Dermis blood vessel endothelial cell (primary cell): ENCODE measurements around the gene MPND. TPM values are rescaled to one million over a fixed set of nuclear protein-coding genes. Genes with fewer than 3 reads are reported as not detected.

Experiments
- DNase-seq: peaks from one replicate; pipeline ENCODE4 v3.0.0; 2010
- total RNA-seq: library from RNA; depleted of rRNA; stranded (reverse); fragments of >200 nt; gene quantifications from 2 replicates; pipeline ENCODE4 v1.2.3, GENCODE V29; 2014

MPND gene
- total RNA-seq, 1 donor from 2014 or later: 6.5 TPM

- DNase-seq: no peak
Measured at GRCh38 chr19:4403005-4403761, 59.8 kb downstream of the MPND start.

GRCh38 chr19:4405977-4406376, 62.6 kb downstream of the MPND start:
- DNase-seq: no peak

GRCh38 chr19:4406626-4407025, 63.3 kb downstream of the MPND start:
- no peak for DNase-seq

- no peak for DNase-seq
Measured at GRCh38 chr19:4409123-4409933, 66.0 kb downstream of the MPND start.

Other genes with a start within 250 kb of the MPND start
- gene MAP2K2, start 219.4 kb upstream of the MPND start, total RNA-seq: 152 and 183 TPM in 2 replicates
- gene CREB3L3, start 189.9 kb upstream of the MPND start, total RNA-seq: not detected in 2 replicates
- 14.0 and 23.1 TPM in 2 replicates for gene SIRT6, start 161.0 kb upstream of the MPND start, total RNA-seq
- 0.42 and 0.68 TPM in 2 replicates for gene ANKRD24, start 160.9 kb upstream of the MPND start, total RNA-seq
- 0.47 and 3.1 TPM in 2 replicates for gene EBI3, start 114.0 kb upstream of the MPND start, total RNA-seq
- gene YJU2, start 96.5 kb upstream of the MPND start, total RNA-seq: 23.7 and 24.4 TPM in 2 replicates
- not detected in 2 replicates for gene SHD, start 64.3 kb upstream of the MPND start, total RNA-seq
- gene TMIGD2, start 41.2 kb upstream of the MPND start, total RNA-seq: not detected in 2 replicates
- gene FSD1, start 39.0 kb upstream of the MPND start, total RNA-seq: 7.0 and 11.0 TPM in 2 replicates
- gene STAP2, start 4.7 kb upstream of the MPND start, total RNA-seq: 28.1 and 36.6 TPM in 2 replicates
- 38.6 and 102 TPM in 2 replicates for gene SH3GL1, start 57.0 kb downstream of the MPND start, total RNA-seq
- gene CHAF1A, start 59.1 kb downstream of the MPND start, total RNA-seq: 8.7 and 19.5 TPM in 2 replicates
- gene UBXN6, start 114.2 kb downstream of the MPND start, total RNA-seq: 80.7 and 96.5 TPM in 2 replicates
- 49.7 and 65.1 TPM in 2 replicates for gene HDGFL2, start 128.7 kb downstream of the MPND start, total RNA-seq
- gene PLIN4, start 174.9 kb downstream of the MPND start, total RNA-seq: 1.1 and 1.5 TPM in 2 replicates
- gene PLIN5, start 191.7 kb downstream of the MPND start, total RNA-seq: 4.7 and 11.7 TPM in 2 replicates
- 1.2 and 1.6 TPM in 2 replicates for gene LRG1, start 196.5 kb downstream of the MPND start, total RNA-seq
- 143 and 209 TPM in 2 replicates for gene SEMA6B, start 216.1 kb downstream of the MPND start, total RNA-seq